ENCODE measurements around the gene TRERF1. TPM values are rescaled to one million over a fixed set of nuclear protein-coding genes. Genes with fewer than 3 reads are reported as not detected.

TRERF1 gene
- total RNA-seq, 1 donor from 2014 or later: 12.8 TPM

GRCh38 chr6:42275376-42276033 is 176.2 kb downstream of the TRERF1 start:
- TF ChIP-seq, protein P1, sequence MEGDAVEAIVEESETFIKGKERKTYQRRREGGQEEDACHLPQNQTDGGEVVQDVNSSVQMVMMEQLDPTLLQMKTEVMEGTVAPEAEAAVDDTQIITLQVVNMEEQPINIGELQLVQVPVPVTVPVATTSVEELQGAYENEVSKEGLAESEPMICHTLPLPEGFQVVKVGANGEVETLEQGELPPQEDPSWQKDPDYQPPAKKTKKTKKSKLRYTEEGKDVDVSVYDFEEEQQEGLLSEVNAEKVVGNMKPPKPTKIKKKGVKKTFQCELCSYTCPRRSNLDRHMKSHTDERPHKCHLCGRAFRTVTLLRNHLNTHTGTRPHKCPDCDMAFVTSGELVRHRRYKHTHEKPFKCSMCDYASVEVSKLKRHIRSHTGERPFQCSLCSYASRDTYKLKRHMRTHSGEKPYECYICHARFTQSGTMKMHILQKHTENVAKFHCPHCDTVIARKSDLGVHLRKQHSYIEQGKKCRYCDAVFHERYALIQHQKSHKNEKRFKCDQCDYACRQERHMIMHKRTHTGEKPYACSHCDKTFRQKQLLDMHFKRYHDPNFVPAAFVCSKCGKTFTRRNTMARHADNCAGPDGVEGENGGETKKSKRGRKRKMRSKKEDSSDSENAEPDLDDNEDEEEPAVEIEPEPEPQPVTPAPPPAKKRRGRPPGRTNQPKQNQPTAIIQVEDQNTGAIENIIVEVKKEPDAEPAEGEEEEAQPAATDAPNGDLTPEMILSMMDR (IDR thresholded peaks at IDR 0.05; ENCODE audit: partially characterized antibody, unreplicated experiment): no peak
- peak overlapping the region; percentile 48 for H3K27ac Mint-ChIP-seq (ENCODE audit: unreplicated experiment)

GRCh38 chr6:42274898-42275297 is 176.8 kb downstream of the TRERF1 start:
- H3K9me3 Mint-ChIP-seq (ENCODE audit: unreplicated experiment): no peaks in the 10 kb centered on the region
- DNase-seq: no peak

More at GRCh38 chr6:42275376-42276033, 176.2 kb downstream of the TRERF1 start:
- H3K9me3 Mint-ChIP-seq (ENCODE audit: unreplicated experiment): no peaks in the 10 kb centered on the region
- peak overlapping the region; percentile 47 for H3K4me3 Mint-ChIP-seq (ENCODE audit: unreplicated experiment)
- no peaks in the 10 kb centered on the region for H3K36me3 Mint-ChIP-seq (ENCODE audit: unreplicated experiment)
- no peaks in the 10 kb centered on the region for H3K27me3 Mint-ChIP-seq (ENCODE audit: unreplicated experiment)
- peaks cover 21% of the 10 kb centered on the region for H3K4me1 Mint-ChIP-seq (ENCODE audit: low read depth, unreplicated experiment)
- DNase-seq: no peak

GRCh38 chr6:42271834-42272805 is 179.6 kb downstream of the TRERF1 start:
- H3K9me3 Mint-ChIP-seq (ENCODE audit: unreplicated experiment): no peaks in the 10 kb centered on the region
- H3K27me3 Mint-ChIP-seq (ENCODE audit: unreplicated experiment): peaks cover 2% of the 10 kb centered on the region
- H3K27ac Mint-ChIP-seq (ENCODE audit: unreplicated experiment): no peak overlapping the region
- TF ChIP-seq, protein P1 (IDR thresholded peaks at IDR 0.05; ENCODE audit: partially characterized antibody, unreplicated experiment): no peak
- no peak for DNase-seq
- H3K4me3 Mint-ChIP-seq (ENCODE audit: unreplicated experiment): no peak overlapping the region
- H3K4me1 Mint-ChIP-seq (ENCODE audit: low read depth, unreplicated experiment): peaks cover 24% of the 10 kb centered on the region
- H3K36me3 Mint-ChIP-seq (ENCODE audit: unreplicated experiment): no peaks in the 10 kb centered on the region

More at GRCh38 chr6:42274898-42275297, 176.8 kb downstream of the TRERF1 start:
- Mint-ChIP-seq H3K36me3 (ENCODE audit: unreplicated experiment) (no peaks in the 10 kb centered on the region), H3K27ac (ENCODE audit: unreplicated experiment) (no peak overlapping the region), H3K4me1 (ENCODE audit: low read depth, unreplicated experiment) (peaks cover 21% of the 10 kb centered on the region), H3K27me3 (ENCODE audit: unreplicated experiment) (no peaks in the 10 kb centered on the region), H3K4me3 (ENCODE audit: unreplicated experiment) (no peak overlapping the region)
- TF ChIP-seq, protein P1 (IDR thresholded peaks at IDR 0.05; ENCODE audit: partially characterized antibody, unreplicated experiment): no peak

- no peak overlapping the region for H3K27ac Mint-ChIP-seq (ENCODE audit: unreplicated experiment)
- no peaks in the 10 kb centered on the region for H3K36me3 Mint-ChIP-seq (ENCODE audit: unreplicated experiment)
- TF ChIP-seq, protein P1 (IDR thresholded peaks at IDR 0.05; ENCODE audit: partially characterized antibody, unreplicated experiment): no peak
- DNase-seq: no peak
- peaks cover 6% of the 10 kb centered on the region for H3K27me3 Mint-ChIP-seq (ENCODE audit: unreplicated experiment)
- H3K4me3 Mint-ChIP-seq (ENCODE audit: unreplicated experiment): no peak overlapping the region
- H3K4me1 Mint-ChIP-seq (ENCODE audit: low read depth, unreplicated experiment): peaks cover 5% of the 10 kb centered on the region
- no peaks in the 10 kb centered on the region for H3K9me3 Mint-ChIP-seq (ENCODE audit: unreplicated experiment)
Measured at GRCh38 chr6:42269974-42270510, 181.7 kb downstream of the TRERF1 start.
